ENCODE measurements around the gene SCD5.

SCD5 gene

DNA sequence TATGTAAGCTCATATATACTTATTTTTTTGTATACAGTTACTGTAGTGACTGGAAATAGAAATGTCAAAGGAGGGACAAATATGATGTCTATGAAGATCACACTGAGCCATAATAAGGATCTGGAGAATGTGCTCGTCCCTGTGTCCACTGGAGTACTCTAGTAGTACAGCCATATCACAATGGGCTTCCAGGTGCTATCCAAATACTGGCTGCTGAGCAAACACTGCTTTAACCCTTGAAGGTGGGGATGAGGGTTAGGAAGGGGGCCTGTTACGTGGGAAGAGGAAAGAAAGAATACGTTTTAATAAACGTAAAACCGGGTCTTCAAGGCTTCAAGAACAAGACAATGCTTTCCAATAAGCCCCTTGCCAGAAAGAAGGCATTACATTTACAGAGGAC, 207.0 kb downstream of the SCD5 start:
- Histone ChIP-seq H3K79me2 (ENCODE audit: low read length) (no peaks in the 10 kb centered on the region), H2AFZ (ENCODE audit: low read length) (no peak overlapping the region), H3K9me2 (replicated peaks; ENCODE audit: insufficient read depth, low read length) (no peaks in the 10 kb centered on the region), H3K9me3 (replicated peaks; ENCODE audit: insufficient read depth, low read length) (no peaks in the 10 kb centered on the region), H3K4me3 (ENCODE audit: low read length) (no peak overlapping the region), H3K27me3 (replicated peaks; ENCODE audit: insufficient read depth, low read length) (no peaks in the 10 kb centered on the region), H4K20me1 (ENCODE audit: insufficient read depth, low read length) (no peaks in the 10 kb centered on the region), H3K36me3 (replicated peaks; ENCODE audit: insufficient read depth, low read length) (no peaks in the 10 kb centered on the region), H3K9ac (ENCODE audit: low read length) (no peak overlapping the region), H3K4me2 (ENCODE audit: low read depth, low read length) (no peak overlapping the region), H3F3A (ENCODE audit: insufficient read depth, low read length) (no peaks in the 10 kb centered on the region), H3K27ac (ENCODE audit: low read length) (no peak overlapping the region), H3K4me1 (ENCODE audit: low read length) (no peaks in the 10 kb centered on the region)
- TF ChIP-seq EZH2 (optimal IDR thresholded peaks at IDR 0.05; ENCODE audit: low read depth, low read length) (no peak), EZH2phosphoT487 (IDR thresholded peaks at IDR 0.05; ENCODE audit: low read length) (no peak)
- TF ChIP-seq, protein P1, sequence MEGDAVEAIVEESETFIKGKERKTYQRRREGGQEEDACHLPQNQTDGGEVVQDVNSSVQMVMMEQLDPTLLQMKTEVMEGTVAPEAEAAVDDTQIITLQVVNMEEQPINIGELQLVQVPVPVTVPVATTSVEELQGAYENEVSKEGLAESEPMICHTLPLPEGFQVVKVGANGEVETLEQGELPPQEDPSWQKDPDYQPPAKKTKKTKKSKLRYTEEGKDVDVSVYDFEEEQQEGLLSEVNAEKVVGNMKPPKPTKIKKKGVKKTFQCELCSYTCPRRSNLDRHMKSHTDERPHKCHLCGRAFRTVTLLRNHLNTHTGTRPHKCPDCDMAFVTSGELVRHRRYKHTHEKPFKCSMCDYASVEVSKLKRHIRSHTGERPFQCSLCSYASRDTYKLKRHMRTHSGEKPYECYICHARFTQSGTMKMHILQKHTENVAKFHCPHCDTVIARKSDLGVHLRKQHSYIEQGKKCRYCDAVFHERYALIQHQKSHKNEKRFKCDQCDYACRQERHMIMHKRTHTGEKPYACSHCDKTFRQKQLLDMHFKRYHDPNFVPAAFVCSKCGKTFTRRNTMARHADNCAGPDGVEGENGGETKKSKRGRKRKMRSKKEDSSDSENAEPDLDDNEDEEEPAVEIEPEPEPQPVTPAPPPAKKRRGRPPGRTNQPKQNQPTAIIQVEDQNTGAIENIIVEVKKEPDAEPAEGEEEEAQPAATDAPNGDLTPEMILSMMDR (IDR thresholded peaks at IDR 0.05; ENCODE audit: low read length): no peak
- no peak for DNase-seq

- H3K4me3 ChIP-seq (ENCODE audit: low read length): no peak overlapping the region
- no peaks in the 10 kb centered on the region for H3K9me2 ChIP-seq (replicated peaks; ENCODE audit: insufficient read depth, low read length)
- no peaks in the 10 kb centered on the region for H3K27me3 ChIP-seq (replicated peaks; ENCODE audit: insufficient read depth, low read length)
- no peak overlapping the region for H3K27ac ChIP-seq (ENCODE audit: low read length)
- no peak for DNase-seq
- no peak for TF ChIP-seq EZH2phosphoT487 (IDR thresholded peaks at IDR 0.05; ENCODE audit: low read length)
- TF ChIP-seq EZH2 (optimal IDR thresholded peaks at IDR 0.05; ENCODE audit: low read depth, low read length): no peak
- TF ChIP-seq, protein P1 (IDR thresholded peaks at IDR 0.05; ENCODE audit: low read length): no peak
- H3F3A ChIP-seq (ENCODE audit: insufficient read depth, low read length): no peaks in the 10 kb centered on the region
- H3K79me2 ChIP-seq (ENCODE audit: low read length): no peaks in the 10 kb centered on the region
- H2AFZ ChIP-seq (ENCODE audit: low read length): no peak overlapping the region
- no peak overlapping the region for H3K4me2 ChIP-seq (ENCODE audit: low read depth, low read length)
- no peak overlapping the region for H3K9ac ChIP-seq (ENCODE audit: low read length)
- no peaks in the 10 kb centered on the region for H3K4me1 ChIP-seq (ENCODE audit: low read length)
- no peaks in the 10 kb centered on the region for H3K9me3 ChIP-seq (replicated peaks; ENCODE audit: insufficient read depth, low read length)
- H4K20me1 ChIP-seq (ENCODE audit: insufficient read depth, low read length): no peaks in the 10 kb centered on the region
- no peaks in the 10 kb centered on the region for H3K36me3 ChIP-seq (replicated peaks; ENCODE audit: insufficient read depth, low read length)
These were observed 208.8 kb downstream of the SCD5 start for GRCh38 chr4:82589756-82590155.

DNA sequence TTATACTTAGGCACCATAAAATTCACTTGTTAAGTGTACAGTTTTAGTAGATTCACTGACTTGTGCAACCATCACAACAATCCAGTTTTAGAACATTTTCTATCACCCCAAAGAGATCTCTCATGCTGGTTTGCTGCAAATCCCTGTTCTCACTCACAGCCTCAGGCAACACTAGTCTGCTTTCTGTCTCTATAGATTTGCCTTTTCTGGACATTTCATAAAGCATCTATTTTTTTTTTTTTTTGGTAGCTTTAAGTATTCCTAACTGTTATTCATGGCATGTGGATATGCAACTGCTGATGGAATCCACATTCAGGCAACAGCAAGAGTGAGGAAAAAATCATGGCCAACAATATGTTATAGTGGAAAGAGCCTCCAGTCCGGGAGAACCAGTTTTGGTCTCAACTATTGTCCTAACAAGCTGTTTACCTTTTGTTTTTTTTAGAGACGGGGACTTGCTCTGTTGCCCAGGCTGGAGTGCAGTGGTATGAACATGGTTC, 209.8 kb downstream of the SCD5 start:
- no peak for TF ChIP-seq EZH2phosphoT487 (IDR thresholded peaks at IDR 0.05; ENCODE audit: low read length)
- TF ChIP-seq, protein P1 (IDR thresholded peaks at IDR 0.05; ENCODE audit: low read length): no peak
- TF ChIP-seq EZH2 (optimal IDR thresholded peaks at IDR 0.05; ENCODE audit: low read depth, low read length): no peak
- Histone ChIP-seq H3K4me1 (ENCODE audit: low read length) (no peaks in the 10 kb centered on the region), H3K36me3 (replicated peaks; ENCODE audit: insufficient read depth, low read length) (no peaks in the 10 kb centered on the region), H2AFZ (ENCODE audit: low read length) (no peak overlapping the region), H3K79me2 (ENCODE audit: low read length) (no peaks in the 10 kb centered on the region), H3K27me3 (replicated peaks; ENCODE audit: insufficient read depth, low read length) (no peaks in the 10 kb centered on the region), H3K9me2 (replicated peaks; ENCODE audit: insufficient read depth, low read length) (no peaks in the 10 kb centered on the region), H4K20me1 (ENCODE audit: insufficient read depth, low read length) (no peaks in the 10 kb centered on the region), H3F3A (ENCODE audit: insufficient read depth, low read length) (no peaks in the 10 kb centered on the region), H3K4me2 (ENCODE audit: low read depth, low read length) (no peak overlapping the region), H3K4me3 (ENCODE audit: low read length) (no peak overlapping the region), H3K9me3 (replicated peaks; ENCODE audit: insufficient read depth, low read length) (no peaks in the 10 kb centered on the region), H3K9ac (ENCODE audit: low read length) (no peak overlapping the region), H3K27ac (ENCODE audit: low read length) (no peak overlapping the region)
- no peak for DNase-seq
